Measurements from ENCODE around the gene VSX1.

VSX1 gene

DNA sequence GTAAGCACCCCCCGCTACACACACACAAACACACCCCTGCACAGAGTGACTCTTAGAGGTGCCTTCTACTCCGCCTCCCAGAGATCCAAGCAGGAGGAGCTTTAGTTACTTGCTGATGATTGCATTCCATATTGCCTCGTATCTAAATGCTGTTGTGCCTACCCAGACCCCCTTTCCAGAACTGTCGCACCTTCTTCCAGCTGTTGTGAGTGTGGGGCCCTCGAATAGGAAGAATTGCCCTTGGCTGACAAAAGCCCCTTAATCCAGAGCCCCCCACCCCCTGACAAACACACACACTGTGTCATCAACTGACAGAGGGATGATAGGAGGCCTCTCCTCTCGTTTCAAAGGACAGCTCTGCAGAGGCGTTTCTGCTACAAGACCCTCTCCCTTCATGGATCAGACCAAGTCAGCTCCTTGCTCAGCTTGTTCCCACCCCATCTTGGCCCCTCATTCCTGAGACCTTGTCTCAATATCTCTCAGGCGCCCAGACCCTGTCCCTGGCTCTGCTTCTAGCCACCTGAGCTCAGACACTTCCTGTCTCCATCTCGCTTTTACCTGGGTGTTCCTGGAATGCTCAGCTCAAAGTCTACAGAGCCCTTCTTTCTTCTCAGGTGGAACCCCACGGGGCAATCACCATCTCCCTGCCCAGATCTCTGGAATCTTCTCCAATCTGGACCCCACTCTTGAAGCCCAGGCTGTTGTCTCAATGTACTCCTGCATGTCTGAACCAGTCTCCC is 4.0 kb upstream of the VSX1 start:
- DNase-seq: no peak

DNA sequence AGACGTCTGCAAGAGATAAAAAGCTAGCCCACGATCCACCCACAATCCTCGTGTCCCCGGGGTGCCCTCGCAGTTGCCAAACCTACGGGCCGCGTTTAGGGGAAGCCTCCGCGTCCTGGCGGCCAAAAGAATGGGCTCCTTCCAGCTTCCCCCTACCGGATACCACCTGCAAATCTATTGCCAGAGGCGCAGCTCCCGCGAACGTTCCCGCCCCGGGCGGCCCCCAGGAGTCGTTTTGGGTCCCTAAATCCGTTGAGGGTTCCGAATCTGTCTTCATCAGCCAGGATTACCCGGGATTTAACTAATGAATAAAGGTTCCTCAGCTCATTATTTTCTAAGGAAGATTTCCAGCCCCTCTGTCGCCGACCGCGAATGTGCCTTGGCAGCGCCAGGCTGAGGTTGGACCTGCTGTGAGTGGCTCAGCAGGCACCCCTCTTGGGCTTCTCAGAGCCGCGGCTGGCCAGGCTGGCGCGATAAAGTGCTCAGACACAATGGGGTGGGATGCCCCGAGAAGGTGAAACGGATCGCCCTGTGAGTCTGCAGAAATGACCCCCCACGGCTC is 2.8 kb upstream of the VSX1 start:
- DNase-seq: peak; percentile 57

GRCh38 chr20:25083773-25084625 is 2.1 kb upstream of the VSX1 start:
- peak; percentile 56 for DNase-seq

DNA sequence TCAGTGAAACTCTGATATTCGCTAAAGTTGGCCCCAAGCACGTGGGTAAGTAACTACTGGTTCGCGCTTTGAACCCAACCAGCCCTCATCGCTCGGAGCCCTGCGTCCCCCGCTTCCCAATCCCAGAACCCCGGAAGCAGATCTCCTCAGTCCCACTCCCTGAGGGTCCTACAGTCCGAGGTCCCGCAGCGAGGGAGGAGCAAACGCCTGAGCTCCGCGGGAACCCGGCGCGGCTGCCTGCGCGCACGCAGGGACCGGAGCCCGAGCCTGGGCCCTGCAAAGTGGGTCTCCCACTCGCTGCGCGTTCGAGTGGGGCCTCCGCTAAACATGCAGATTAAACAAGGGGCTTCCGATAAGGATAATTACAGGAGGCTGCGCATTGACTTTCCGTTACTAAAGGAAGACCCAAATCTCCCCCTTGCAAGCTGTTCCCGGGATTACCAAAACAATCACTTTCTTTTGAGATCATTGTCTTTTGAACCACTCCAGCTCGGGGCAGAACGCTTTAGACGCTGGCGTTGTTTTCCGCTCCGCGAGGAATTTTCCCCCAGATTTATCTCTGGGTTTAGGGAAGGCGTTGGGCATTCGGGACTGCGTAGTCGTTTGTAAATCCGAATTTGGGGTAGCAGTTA is 1.3 kb upstream of the VSX1 start:
- DNase-seq: no peak

- DNase-seq: no peak
Observed at GRCh38 chr20:25082498-25082873, 545 bp upstream of the VSX1 start.

- DNase-seq: no peak
Observed at GRCh38 chr20:25081065-25081729, 744 bp downstream of the VSX1 start.

GRCh38 chr20:25079171-25079570 is 2.8 kb downstream of the VSX1 start:
- DNase-seq: no peak

DNA sequence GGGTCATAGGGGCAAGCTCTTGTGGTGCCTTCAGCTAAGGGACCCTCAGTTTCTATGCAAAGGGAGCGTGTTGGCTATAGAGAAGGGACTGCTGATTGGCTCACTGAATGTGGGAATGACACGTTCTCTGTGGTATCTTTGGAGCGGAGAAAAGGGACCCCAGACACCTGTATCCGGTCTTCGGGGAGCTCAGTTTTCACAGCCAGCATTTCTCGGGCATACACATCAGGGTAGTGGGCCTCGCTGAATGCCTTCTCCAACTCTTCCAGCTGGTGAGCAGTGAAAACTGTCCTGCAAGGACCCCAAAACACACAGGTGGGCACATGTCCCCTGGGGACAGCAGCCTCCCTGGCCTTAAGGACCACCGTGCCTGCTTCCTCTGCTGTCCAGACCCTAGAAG is 3.3 kb downstream of the VSX1 start:
- no peak for DNase-seq

DNA sequence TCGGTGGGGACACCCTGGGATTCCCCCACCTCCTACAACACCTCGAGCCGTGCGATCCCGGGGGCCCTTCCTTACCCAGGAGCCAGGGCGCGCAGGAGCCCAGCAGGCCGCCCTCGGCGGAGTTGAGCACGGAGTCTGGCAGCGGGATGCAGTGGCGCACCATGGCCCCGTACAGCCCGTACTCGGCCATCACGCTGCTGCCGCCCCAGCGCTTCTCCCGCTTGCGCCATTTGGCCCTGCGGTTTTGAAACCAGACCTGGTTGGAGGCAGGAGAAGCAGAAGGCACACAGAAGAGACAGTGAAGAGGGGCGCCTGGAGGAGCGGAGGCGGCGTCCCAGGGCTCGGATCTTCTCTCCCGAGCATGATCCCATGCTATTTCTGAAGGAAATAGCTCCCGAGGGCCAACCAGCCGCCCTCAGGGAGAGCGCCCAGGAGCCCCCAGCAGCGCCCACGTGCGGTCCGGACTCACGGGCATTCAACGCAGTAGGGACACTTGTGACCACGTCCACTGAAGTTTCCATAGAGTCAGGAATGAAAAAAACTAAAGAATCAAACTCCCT is 4.3 kb downstream of the VSX1 start:
- DNase-seq: peak; percentile 51

DNA sequence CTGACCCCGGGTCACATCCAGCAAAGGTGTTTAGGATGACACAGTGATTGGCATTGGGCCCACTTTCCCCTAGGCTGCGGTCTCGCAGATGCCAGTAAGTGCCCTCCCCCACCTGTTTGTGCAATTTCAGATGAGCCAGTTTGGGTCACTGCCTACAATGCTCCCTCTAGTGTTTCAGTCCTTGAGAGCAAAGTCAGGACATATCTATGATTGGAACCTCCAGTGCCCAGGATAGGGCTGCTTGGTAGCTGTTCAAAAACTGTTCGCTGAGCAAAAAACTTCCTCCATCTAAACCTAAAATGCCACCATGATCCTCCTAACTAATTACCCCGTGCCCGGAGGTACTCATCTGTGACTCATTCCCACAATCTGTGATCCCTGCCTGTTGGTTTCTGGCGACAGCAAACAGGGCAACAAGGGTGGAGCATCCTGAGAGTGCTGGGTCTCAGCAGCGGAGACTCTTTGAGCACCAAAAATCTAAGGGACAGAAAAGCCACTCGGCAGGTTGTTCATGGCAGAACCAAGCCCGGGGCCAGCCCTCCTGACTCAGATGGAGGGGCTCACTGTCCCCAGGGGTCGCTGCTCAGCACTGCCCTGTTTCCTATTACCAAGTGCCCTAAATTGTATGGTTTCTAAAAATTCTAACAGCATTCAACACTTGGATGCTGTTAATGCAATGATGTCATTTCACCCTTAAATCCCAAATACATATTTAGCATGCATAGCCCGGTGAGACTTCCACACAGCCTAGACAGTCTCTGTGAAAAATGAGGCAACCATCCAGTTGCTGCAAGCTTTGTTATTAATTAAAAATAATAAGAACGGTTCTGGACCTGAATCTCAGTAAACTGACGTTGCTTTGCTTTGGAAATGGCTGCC is 5.0 kb downstream of the VSX1 start:
- DNase-seq: peak; percentile 94

DNA sequence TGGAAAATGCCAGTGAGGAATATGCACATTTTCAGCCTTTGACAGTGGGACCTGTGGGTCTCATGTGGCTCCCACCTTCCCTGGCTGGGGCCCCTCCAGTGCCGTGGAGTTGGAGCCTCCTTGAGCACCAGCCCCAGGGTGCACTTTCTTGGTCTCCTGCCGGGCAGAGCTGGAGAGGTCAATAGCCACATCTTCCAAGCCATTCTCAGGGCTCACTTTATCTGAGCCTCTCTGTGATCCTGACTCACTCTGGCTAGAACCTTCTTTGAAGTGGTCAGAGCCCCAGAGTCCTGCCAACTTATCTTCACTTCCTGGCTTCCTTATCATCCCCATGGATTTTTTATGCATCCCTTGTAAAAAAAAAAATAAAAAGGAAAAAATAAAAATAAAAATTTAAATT is 5.7 kb downstream of the VSX1 start:
- DNase-seq: no peak

DNA sequence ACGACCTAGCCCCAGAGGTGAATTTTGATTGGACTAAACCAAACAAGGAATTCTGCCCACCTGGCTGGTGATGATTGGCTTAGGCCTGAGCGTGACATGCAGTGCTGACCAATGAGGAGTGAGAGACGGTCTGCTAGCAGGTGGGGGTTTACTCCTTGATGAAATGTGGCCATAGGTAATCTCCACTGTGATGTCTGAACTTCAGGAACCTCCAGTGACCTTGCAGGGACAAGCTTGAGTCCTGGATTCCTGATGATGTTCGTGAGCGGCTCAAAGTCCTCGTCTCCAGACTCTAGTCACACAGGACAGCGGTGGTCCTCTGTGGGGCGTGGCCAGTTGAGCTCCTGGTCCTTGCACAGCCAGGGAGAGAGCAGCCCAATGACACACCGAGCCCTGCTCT is 8.4 kb downstream of the VSX1 start:
- no peak for DNase-seq

GRCh38 chr20:25072226-25072811 is 9.6 kb downstream of the VSX1 start:
- peak; percentile 38 for DNase-seq

DNA sequence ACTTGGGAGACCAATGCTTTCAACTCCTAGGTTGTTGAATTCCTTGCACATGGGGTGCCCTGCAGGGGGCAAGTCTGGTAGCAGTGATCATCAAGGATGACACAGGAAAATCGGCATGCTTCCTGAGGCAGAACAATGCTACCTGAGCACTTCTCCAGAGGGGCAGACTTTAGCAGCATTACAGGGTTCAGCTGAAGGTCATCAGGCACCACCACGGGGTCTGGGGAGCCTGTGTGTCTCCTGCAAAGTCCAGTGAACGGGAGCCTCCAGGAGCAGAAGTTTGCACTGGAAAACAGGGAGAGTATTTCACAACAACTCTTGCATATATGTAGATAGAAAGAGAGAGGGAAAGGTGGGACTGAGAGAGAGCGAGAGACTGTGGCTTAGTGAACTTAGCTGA is 10.2 kb downstream of the VSX1 start:
- peak; percentile 62 for DNase-seq

DNA sequence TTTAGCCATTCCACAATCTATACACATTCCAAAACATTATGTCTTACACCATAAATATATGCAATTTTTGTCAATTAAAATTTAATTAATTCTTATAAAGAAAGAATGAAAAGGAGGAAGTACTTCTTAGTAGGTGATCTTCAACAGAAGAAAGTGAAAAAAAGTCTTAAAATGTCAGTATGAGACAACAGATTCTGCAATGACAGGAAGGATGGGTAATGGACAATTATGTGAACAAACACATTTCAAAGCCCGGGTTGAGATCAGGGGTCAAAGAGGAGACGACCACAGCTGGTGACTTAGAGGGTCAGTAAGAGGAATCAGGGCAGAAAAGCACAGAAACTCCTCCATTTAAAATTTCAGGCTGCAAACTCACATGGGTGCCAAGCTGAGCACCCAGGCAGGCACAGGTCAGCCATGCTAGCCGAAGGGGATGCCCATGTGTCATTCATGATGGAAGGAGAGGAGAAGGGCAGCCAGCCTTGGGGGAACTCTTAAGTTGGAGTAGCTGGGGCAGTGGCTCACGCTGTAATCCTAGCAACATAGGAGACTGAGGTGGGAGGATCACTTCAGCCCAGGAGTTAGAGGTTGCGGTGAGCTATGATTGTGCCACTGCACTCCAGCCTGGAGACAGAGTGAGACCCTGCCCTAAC is 11.0 kb downstream of the VSX1 start:
- DNase-seq: no peak

DNA sequence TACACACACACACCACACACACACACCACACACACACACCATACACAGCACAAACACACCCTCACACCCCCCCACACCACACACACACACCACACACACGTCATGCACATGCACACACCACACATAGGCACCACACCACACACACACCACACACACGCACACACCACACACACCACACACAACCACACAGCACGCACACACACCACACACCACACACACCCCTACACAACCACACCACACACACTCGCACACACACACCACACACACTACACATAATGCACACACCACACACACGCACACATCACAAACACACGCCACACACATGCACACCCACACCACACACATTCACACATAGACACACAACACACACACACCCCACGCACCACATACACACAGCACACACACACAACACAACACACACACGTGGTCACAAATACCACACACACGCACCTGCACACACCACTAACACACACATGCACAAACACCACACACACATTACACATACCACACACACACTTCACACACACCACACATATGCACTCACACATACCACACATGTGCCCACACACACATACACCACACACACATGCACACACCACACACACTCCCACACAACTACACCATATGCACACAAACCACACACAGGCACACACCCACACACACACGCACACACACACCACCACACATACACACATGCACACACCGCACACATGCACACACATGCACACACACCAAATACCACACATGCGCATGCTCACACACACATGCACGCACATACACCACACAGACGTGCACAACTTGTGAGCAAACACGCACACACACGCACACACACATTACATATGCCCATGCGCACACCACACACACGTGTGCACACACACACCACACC is 14.6 kb downstream of the VSX1 start:
- no peak for DNase-seq

DNA sequence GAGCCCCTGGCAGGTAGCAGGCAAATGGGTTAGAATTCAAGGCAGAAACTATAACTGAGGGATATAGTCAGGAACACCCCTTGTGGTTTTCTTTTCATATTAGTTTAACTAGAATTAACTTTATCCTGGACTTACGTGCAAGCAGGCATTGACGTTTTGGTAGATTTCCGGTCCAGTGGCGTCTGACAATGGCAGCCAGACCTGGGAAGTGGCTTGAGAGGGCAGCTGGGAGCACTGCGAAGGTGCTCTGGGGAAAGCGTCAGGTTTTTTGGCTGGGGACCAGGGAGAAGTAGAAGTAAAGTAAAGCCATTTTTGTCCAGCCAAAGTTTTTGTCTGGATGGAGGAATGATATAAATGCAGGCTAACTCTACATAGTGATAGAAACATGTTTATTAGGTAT is 15.6 kb downstream of the VSX1 start:
- peak; percentile 64 for DNase-seq

- DNase-seq: peak; percentile 68
Observed at GRCh38 chr20:25065625-25066338, 16.2 kb downstream of the VSX1 start.

GRCh38 chr20:25065072-25065624 is 16.8 kb downstream of the VSX1 start:
- no peak for DNase-seq

Measured in NCI-H69 (cell line).